ENCODE data around the gene NTM.

The NTM gene

GRCh38 chr11:132106096-132106982 is 735.9 kb downstream of the NTM start:
- no peak for DNase-seq (ENCODE audit: low read depth in 2 of 2)

- DNase-seq (ENCODE audit: low read depth in 2 of 2) = no peak
Observed at GRCh38 chr11:132111316-132111715, 740.9 kb downstream of the NTM start.

- DNase-seq (ENCODE audit: low read depth in 2 of 2) = no peak
Observed at GRCh38 chr11:132111838-132112237, 741.4 kb downstream of the NTM start.

- no peak for DNase-seq (ENCODE audit: low read depth in 2 of 2)
Observed at GRCh38 chr11:132112846-132113245, 742.4 kb downstream of the NTM start.

GRCh38 chr11:132114185-132114584 is 743.8 kb downstream of the NTM start:
- DNase-seq (ENCODE audit: low read depth in 2 of 2) = no peak

- DNase-seq (ENCODE audit: low read depth in 2 of 2) = no peak
Observed at GRCh38 chr11:132114743-132115142, 744.3 kb downstream of the NTM start.

GRCh38 chr11:132115454-132115853 is 745.0 kb downstream of the NTM start:
- no peak for DNase-seq (ENCODE audit: low read depth in 2 of 2)

- no peak for DNase-seq (ENCODE audit: low read depth in 2 of 2)
Observed at GRCh38 chr11:132116516-132116915, 746.1 kb downstream of the NTM start.

- no peak for DNase-seq (ENCODE audit: low read depth in 2 of 2)
Observed at GRCh38 chr11:132118661-132119060, 748.2 kb downstream of the NTM start.

- no peak for DNase-seq (ENCODE audit: low read depth in 2 of 2)
Observed at GRCh38 chr11:132119573-132119972, 749.2 kb downstream of the NTM start.

- DNase-seq (ENCODE audit: low read depth in 2 of 2) = no peak
Observed at GRCh38 chr11:132122735-132123134, 752.3 kb downstream of the NTM start.

GRCh38 chr11:132123449-132123848 is 753.0 kb downstream of the NTM start:
- DNase-seq (ENCODE audit: low read depth in 2 of 2) = no peak

- DNase-seq (ENCODE audit: low read depth in 2 of 2) = no peak
Observed at GRCh38 chr11:132123854-132124835, 753.7 kb downstream of the NTM start.

- DNase-seq (ENCODE audit: low read depth in 2 of 2) = no peak
Observed at GRCh38 chr11:132125988-132126871, 755.8 kb downstream of the NTM start.

GRCh38 chr11:132126973-132127899 is 756.8 kb downstream of the NTM start:
- no peak for DNase-seq (ENCODE audit: low read depth in 2 of 2)

GRCh38 chr11:132127900-132128288 is 757.5 kb downstream of the NTM start:
- DNase-seq (ENCODE audit: low read depth in 2 of 2) = no peak

GRCh38 chr11:132131047-132131446 is 760.6 kb downstream of the NTM start:
- no peak for DNase-seq (ENCODE audit: low read depth in 2 of 2)

GRCh38 chr11:132131961-132132360 is 761.5 kb downstream of the NTM start:
- DNase-seq (ENCODE audit: low read depth in 2 of 2) = no peak

- DNase-seq (ENCODE audit: low read depth in 2 of 2) = no peak
Observed at GRCh38 chr11:132134322-132134721, 763.9 kb downstream of the NTM start.

GRCh38 chr11:132137289-132137980 is 767.0 kb downstream of the NTM start:
- DNase-seq (ENCODE audit: low read depth in 2 of 2) = no peak

Measured in stimulated activated CD8-positive, alpha-beta memory T cell treated with anti-CD3 and anti-CD28 coated beads, Interleukin-2, amount 100 ng/mL, for 1 hour (primary cell).